ENCODE measurements around the gene PC. TPM values are rescaled to one million over a fixed set of nuclear protein-coding genes. Genes with fewer than 3 reads are reported as not detected.
A peak's percentile ranks its signal among the peaks of the same experiment; 100 is the strongest.

The PC gene
- total RNA-seq, 2 donors from 2014 or later, result 21.2 to 39.1 TPM

GRCh38 chr11:66985508-66986177 is 27.5 kb upstream of the PC start:
- ATAC-seq (peak; percentile 67 to 77), DNase-seq (no peak)
- intact Hi-C loops (cut with DNase I), result no loop called here

- intact Hi-C loops (cut with DNase I), result no loop called here
- DNase-seq (no peak), ATAC-seq (no peak)
Measured at GRCh38 chr11:66983275-66983924, 25.2 kb upstream of the PC start.

DNA sequence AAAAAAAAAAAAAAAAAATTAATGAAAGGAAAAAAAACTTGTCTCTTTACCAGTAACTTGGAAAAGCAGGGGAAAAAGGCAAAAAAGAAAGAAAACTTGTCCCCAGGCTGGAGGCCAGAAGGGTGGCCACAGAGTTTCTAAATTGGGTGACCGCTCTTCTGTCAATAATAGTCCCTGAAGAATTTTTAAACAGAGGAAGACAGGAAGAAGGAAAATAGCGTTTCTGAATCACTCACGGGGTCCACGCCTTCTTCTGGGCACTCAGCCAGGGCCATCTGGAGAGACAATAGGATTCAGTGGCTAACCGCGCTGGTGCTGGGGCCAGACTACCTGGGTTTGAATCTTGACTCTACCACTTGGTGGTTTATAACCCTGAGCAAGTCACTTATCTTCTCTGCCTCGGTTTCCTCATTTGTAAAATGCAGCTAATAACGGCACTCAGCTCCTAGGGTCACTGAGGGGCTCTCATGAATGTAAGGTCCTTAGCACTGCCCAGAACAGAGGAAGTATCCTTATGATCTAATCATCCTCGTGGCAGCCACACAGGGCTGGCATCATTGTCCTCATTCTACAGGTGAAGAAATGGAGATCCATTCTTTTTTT is 23.9 kb upstream of the PC start:
- DNase-seq, result peak; percentile 92
- intact Hi-C loops (cut with DNase I), result no loop called here
- ATAC-seq, result peak; percentile 52 to 66

DNA sequence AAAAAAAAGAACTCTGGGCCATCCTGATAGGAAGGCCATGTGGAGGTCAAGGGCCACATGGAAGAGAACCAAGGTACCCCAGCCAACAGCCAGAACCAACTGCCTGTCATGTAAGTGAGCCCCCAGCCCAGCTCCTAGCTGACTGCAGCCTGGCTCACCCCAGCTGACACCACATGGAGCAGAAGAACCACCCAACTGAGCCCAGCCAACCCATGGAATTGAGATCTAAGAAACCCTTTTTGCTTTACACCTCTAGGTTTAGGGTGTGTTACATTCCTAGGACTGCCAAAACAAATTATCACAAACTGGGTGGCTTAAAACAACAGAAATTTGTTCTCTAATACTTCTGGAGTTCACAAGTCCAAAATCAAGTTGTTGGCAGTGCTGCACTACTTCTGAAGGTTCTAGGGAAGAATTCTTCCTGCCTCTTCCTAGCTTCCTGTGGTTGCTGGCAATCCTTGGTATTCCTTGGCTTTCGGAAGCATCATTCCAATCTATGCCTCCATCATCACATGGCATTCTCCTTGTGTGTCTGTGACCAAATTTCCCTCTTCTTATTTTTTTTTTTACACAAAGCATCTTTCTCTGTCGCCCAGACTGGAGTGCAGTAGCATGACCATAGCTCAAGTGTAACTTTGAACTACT is 21.3 kb upstream of the PC start:
- DNase-seq (no peak), ATAC-seq (no peak)
- intact Hi-C loops (cut with DNase I), result no loop called here

- ATAC-seq (no peak), DNase-seq (no peak)
- intact Hi-C loops (cut with DNase I), result no loop called here
Measured at GRCh38 chr11:66978717-66979116, 20.5 kb upstream of the PC start.

- ATAC-seq (no peak), DNase-seq (no peak)
- intact Hi-C loops (cut with DNase I), result no loop called here
Measured at GRCh38 chr11:66978229-66978628, 20.0 kb upstream of the PC start.

- DNase-seq, result no peak
- intact Hi-C loops (cut with DNase I), result no loop called here
- no peak for ATAC-seq
Measured at GRCh38 chr11:66976925-66977324, 18.7 kb upstream of the PC start.

DNA sequence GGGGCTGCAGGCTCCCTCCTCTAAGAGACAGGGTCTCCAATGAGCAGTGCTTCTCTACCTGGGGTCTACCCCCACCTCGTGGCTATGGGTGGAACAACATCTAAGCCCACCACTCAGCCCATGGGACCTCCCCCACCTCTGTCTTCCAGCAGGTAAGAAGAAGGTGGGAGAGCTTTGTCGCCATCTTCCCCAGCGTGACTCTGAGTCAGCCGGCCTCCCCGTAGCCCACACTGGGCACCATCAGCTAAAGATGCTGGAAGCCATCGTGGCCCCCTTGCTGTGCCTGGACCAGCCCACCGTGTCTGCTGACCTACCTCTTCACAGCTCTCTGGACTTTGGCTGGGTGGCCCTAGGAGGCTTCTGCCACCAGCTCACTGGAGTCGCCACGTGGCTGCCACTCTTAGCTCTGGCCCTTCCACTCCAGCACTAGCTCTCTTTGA is 17.9 kb upstream of the PC start:
- DNase-seq (no peak), ATAC-seq (peak in 1 of 2 donors; percentile 39)
- intact Hi-C loops (cut with DNase I), result no loop called here

DNA sequence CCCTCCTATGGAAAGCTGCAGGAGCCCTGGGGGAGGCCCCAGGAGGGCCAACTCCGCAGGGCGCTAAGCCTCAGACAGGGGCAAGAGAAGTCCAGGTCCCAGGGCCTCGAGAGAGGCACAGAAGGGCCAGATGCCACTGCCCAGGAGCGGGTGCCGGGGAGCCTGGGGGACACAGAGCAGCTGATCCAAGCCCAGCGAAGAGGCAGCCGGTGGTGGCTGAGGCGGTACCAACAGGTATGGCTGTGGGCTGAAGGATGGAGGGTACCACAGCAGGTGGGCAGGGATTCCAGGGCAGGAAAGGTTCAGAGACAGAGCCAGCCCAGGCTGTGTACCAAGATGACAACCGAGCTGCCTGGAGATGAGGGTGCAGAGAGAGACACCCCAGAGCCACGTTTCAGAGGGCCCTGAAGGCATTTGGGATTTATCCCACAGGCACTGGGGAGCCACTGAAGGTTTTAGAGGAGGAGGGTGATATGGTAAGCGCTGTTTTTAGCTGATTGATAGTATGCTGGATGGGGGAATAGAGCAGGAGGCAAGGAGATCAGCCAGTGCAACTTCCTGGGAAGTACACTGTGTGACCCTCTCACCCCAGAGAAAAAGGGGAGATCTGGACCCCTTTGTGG is 17.3 kb upstream of the PC start:
- no peak for ATAC-seq
- intact Hi-C loops (cut with DNase I), result no loop called here
- no peak for DNase-seq

GRCh38 chr11:66974724-66975404 is 16.7 kb upstream of the PC start, which contains the start of gene C11orf86:
Gene C11orf86 (plus strand): TSS chr11:66975304. CDS start chr11:66975363, 59 bp downstream.
- DNase-seq, result no peak
- intact Hi-C loops (cut with DNase I), result no loop called here
- no peak for ATAC-seq

- no peak for DNase-seq
- ATAC-seq, result no peak
- intact Hi-C loops (cut with DNase I), result no loop called here
Measured at GRCh38 chr11:66973956-66974580, 15.9 kb upstream of the PC start.

DNA sequence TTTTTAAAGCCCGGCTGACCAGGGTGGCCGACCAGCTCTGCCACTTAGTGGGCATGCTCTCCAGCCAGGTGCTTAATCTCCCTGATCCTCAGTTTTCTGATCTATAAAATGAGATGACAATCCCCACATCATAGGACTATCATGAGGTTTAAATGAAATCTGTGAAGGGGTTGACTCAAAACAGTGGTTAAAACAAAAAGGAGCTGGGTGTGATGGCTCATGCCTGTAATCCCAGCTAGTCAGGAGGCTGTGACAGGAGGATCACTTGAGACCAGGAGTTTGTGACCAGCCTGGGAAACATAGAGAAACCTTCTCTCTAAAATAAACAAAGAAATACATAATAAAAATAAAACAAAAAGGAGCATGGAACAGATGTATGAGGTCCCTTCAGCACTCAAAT is 13.3 kb upstream of the PC start:
- intact Hi-C loops (cut with DNase I), result no loop called here
- DNase-seq (no peak), ATAC-seq (no peak)

DNA sequence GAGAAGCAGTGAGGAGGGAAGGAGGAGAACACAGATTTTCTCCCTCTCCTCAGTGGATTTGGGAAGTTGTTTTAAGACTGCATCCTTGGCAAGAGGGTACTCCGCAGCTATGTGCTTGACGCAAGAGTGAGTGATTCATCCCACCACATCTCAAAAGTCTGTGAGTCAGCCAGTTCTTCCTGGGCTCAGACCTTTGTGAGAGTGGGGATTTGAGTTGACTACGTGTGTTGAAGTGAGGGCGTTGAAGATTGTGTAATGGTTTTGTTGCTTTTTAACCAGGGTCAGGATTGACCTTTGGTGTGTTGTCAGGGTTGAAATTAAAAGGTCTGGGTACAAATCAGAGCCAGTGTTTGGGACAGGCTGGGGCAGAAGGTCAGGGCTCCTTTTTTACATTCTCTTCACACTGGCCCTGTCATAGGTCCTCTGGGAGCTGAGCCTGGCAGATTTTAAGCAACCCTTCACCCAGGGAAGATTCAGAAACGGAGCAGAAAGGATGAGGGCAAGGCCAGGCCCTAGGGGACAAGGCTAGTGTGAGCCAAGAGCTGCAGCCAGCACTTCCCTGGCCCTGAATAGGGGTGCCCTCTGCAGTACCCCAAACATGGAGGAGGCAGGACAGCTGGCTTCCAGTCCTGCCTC is 12.7 kb upstream of the PC start:
- DNase-seq (peak; percentile 60), ATAC-seq (peak; percentile 87 to 97)
- intact Hi-C loops (cut with DNase I), result no loop called here

DNA sequence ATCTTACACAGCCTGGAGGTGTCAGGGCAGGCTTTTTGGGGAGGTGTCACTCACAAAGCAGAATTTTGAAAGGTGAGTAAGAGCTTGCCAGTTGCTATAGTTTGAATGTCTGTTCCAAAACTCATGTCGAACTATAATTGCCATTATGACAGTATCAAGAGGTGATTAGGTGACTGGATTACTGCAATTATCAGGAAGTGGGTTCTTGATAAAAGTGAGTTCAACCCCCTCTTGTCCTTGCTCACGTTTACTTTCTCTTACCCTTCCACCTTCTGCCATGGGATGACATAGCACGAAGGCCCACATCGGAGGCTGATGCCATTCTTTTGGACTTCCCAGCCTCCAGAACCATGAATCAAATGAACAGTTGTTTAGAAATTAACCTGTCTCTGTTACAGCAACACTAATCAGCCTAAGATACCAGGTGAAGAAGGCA is 12.2 kb upstream of the PC start:
- ATAC-seq (peak in 1 of 2 donors; percentile 12), DNase-seq (no peak)
- intact Hi-C loops (cut with DNase I), result no loop called here

DNA sequence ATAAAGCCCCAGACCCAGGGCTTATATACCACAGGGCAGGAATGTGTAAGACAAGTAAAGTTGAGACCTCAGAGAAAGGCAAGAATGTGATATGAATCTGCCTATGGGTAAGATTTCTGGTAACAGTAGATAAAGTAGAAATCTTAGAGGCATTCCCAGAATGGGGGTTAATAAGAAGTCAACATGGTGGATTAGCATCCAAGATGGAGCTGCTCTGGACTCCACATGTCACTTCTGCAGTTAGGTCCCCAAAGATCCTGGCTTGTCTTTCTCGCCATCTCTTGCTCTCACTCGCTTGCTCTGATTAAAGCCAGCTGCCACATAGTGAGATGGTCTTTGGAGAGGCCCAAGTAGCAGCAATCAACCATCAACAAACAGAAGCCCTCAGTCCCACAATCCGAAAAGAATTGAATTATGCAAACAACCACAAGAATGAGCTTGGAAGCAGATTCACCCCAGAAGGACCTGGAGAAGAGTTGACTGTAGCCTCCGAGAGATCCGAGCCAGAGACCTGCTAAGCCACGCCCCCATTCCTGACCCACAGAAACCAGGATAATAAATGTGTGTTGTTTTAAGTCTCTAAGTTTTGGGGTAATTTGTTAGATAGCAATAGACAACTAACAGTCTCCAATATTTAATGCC is 11.5 kb upstream of the PC start:
- intact Hi-C loops (cut with DNase I), result no loop called here
- DNase-seq (no peak), ATAC-seq (no peak)

DNA sequence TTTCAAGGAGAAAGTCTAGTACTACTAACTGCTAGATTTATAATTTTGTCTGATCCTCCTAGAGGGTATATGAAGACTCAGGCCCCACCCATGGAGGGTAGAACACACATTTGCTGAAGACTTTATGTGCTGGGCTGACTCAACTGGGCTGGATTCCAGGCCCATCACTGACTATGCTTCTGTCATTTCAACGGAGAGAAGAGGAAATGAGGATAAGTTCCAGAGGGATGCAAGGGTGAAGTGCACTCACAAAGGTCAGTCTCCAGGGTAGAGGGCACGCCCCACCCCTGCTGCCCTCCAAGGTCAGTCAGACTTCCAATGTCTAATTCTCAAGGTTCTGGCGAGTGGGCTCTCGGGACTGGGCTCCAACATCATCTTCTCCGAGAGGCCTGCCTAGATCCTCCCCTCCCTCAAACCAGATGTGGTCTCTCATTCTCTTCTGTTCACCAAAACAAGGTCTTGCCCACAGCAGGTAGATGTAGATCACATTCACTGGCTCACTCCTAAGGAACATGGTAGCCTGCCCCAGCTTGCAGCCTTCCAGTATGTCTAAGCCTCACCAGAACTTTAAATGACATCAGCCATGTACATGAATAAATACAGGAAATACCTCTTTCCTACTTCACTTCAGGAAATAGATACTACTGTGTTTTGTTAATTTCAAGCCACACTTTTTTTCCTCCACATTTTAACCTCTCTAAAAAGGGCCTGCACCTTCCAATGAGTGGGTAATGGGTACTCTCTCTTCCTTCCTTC is 9.7 kb upstream of the PC start:
- intact Hi-C loops (cut with DNase I), result no loop called here
- peak in 1 of 2 donors; percentile 10 for ATAC-seq
- DNase-seq, result peak; percentile 46

DNA sequence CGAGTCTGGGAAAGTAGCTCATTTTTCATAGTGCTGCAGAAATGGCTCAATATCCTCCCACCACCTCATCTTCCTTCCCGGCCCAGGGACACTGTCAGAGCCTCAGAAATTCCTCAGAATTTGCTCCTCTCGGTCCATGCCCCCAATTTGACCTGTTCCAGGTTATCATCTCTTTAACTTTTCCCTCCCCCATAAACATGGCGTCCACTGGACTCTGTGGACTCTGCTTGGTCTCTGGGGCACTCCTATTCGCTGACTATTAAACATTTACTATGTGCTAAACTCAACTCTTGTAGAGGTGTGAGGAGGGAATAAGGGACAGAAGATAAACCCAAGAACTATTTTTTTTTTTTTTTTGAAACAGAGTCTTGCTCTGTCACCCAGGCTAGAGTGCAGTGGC is 8.2 kb upstream of the PC start:
- DNase-seq, result no peak
- no peak for ATAC-seq
- intact Hi-C loops (cut with DNase I), result no loop called here
